HCT116 (cell line): ENCODE data around the gene MRPL21. TPM values are rescaled to one million over a fixed set of nuclear protein-coding genes. Genes with fewer than 3 reads are reported as not detected.

Experiments used
- ATAC-seq: fragments of 200-7000 bp; cut with Tn5 transposase; 2 replicates; pipeline ENCODE4 v1.9.1; 2020; ENCODE audit warnings: mild to moderate bottlenecking, moderate library complexity
- BruUV-seq: library from RNA; stranded (reverse); fragments of 400-500 nt; replicated peaks from 2 replicates; lab custom pipeline; 2021; lab: Mats Ljungman, UMichigan
- CTCF ChIA-PET: fragments of 300-600 bp; sonication (Branson Sonifier 250); formaldehyde crosslinking; loops from one replicate; lab custom pipeline; 2021; ENCODE audit warnings: antibody characterized with exemption; lab: Charles Lee
- POLR2A ChIA-PET: fragments of 300-600, 350-600 bp; sonication (Branson Sonifier 250); formaldehyde crosslinking; loops from one replicate; lab custom pipeline; 2021; ENCODE audit warnings: antibody characterized with exemption; lab: Charles Lee
- RAD21 ChIA-PET, 2 experiments: fragments of 300-600 bp; sonication (Branson Sonifier 250); formaldehyde crosslinking; loops; one replicate each; lab custom pipeline; 2023; ENCODE audit warnings: low total read pairs in 2 of 2; ENCODE audit not compliant: uncharacterized antibody in 2 of 2, unreplicated experiment in 2 of 2, low non-redundant PET in 1 of 2; lab: Charles Lee
- DNase-seq: peaks from one replicate; pipeline ENCODE4 v3.0.0-alpha.2; 2010; ENCODE audit warnings: low read depth, low spot score
- H2AFZ ChIP-seq: fragments of 200-600 bp; shearing (Covaris generic), sonication (generic); 2 replicates; pipeline ENCODE4 v1.6.1; 2017; ENCODE audit warnings: low read depth, mixed run types, mixed read lengths, antibody characterized with exemption, low read length; ENCODE audit not compliant: poor library complexity, severe bottlenecking
- H3K27ac ChIP-seq: 2 replicates; pipeline ENCODE4 v1.5.1; 2012; ENCODE audit warnings: low read depth, low read length
- H3K27me3 ChIP-seq: fragments of 200-600 bp; sonication (generic); 2 replicates; pipeline ENCODE4 v1.6.1; 2016; ENCODE audit warnings: mixed run types, low read length, mixed read lengths; ENCODE audit not compliant: insufficient read depth
- H3K36me3 ChIP-seq, 2 experiments: fragments of 200-500 bp in 1 of 2; fragments of 200-600 bp in 1 of 2; sonication (Bioruptor generic) in 1 of 2; sonication (generic) in 1 of 2; 2 replicates each; pipeline versions ENCODE4 v1.5.1 to v1.6.1; 2014 to 2016; ENCODE audit warnings: low read length in 2 of 2, inconsistent platforms in 1 of 2, mixed read lengths in 1 of 2, mixed run types in 1 of 2; ENCODE audit not compliant: insufficient read depth in 2 of 2, control insufficient read depth in 1 of 2
- H3K4me1 ChIP-seq, 2 experiments: fragments of 200-600 bp in 1 of 2; sonication (generic) in 1 of 2; 2 replicates each; pipeline versions ENCODE4 v1.5.1 to v1.6.1; 2012 to 2017; ENCODE audit warnings: low read length in 2 of 2, inconsistent platforms in 1 of 2, mild to moderate bottlenecking in 1 of 2, mixed read lengths in 1 of 2, mixed run types in 1 of 2, moderate library complexity in 1 of 2; ENCODE audit not compliant: insufficient read depth in 2 of 2, control insufficient read depth in 1 of 2
- H3K4me2 ChIP-seq: fragments of 200-600 bp; sonication (generic); 2 replicates; pipeline ENCODE4 v1.6.1; 2017; ENCODE audit warnings: mixed run types, low read length, mixed read lengths
- H3K4me3 ChIP-seq, 2 experiments: fragments of 200-600 bp in 1 of 2; sonication (generic) in 1 of 2; replicated peaks in 1 of 2; 2 replicates each; pipeline ENCODE4 v1.5.1; 2011 to 2016; ENCODE audit warnings: low read length in 2 of 2, control low read depth in 1 of 2, low read depth in 1 of 2, mild to moderate bottlenecking in 1 of 2, mixed read lengths in 1 of 2, mixed run types in 1 of 2
- H3K79me2 ChIP-seq: fragments of 200-600 bp; sonication (generic); 2 replicates; pipeline ENCODE4 v1.6.1; 2017; ENCODE audit warnings: mild to moderate bottlenecking, mixed run types, low read length, moderate library complexity, mixed read lengths; ENCODE audit not compliant: insufficient read depth
- H3K9ac ChIP-seq: fragments of 200-600 bp; sonication (generic); 2 replicates; pipeline ENCODE4 v1.6.1; 2016; ENCODE audit warnings: low read length, mixed read lengths
- H3K9me2 ChIP-seq: fragments of 200-600 bp; sonication (generic), shearing (Covaris generic); 2 replicates; pipeline ENCODE4 v1.6.1; 2017; ENCODE audit warnings: mixed run types, mild to moderate bottlenecking, moderate library complexity; ENCODE audit not compliant: insufficient read depth
- H3K9me3 ChIP-seq, 2 experiments: fragments of 200-500 bp in 1 of 2; fragments of 200-600 bp in 1 of 2; sonication (Bioruptor generic) in 1 of 2; sonication (generic) in 1 of 2; 2 replicates each; pipeline ENCODE4 v1.6.1; 2014 to 2017; ENCODE audit warnings: low read length in 2 of 2, mixed read lengths in 2 of 2, inconsistent platforms in 1 of 2, low read depth in 1 of 2, mild to moderate bottlenecking in 1 of 2, mixed run types in 1 of 2, moderate library complexity in 1 of 2; ENCODE audit not compliant: control insufficient read depth in 1 of 2, insufficient read depth in 1 of 2
- H4K20me1 ChIP-seq: fragments of 200-600 bp; sonication (generic), shearing (Covaris generic); 2 replicates; pipeline ENCODE4 v1.6.1; 2017; ENCODE audit warnings: mixed run types, mild to moderate bottlenecking, moderate library complexity; ENCODE audit not compliant: insufficient read depth
- CBX3 ChIP-seq: IDR thresholded peaks from 2 replicates; pipeline ENCODE4 v1.6.1; 2012; ENCODE audit warnings: low read depth
- EZH2phosphoT487 ChIP-seq: fragments of 200-600 bp; IDR thresholded peaks from 2 replicates; pipeline ENCODE4 v1.6.1; 2018; ENCODE audit warnings: antibody characterized with exemption, borderline replicate concordance
- JUND ChIP-seq: IDR thresholded peaks from 2 replicates; pipeline ENCODE4 v1.6.1; 2012
- POLR2A ChIP-seq: IDR thresholded peaks from 2 replicates; pipeline ENCODE4 v1.7.0; 2011; ENCODE audit warnings: borderline replicate concordance; ENCODE audit not compliant: insufficient read depth, insufficient read length; ENCODE audit errors: extremely low read depth
- RAD21 ChIP-seq: IDR thresholded peaks from 2 replicates; pipeline ENCODE4 v1.6.1; 2012; ENCODE audit warnings: low read depth, mild to moderate bottlenecking
- SRF ChIP-seq: IDR thresholded peaks from 2 replicates; pipeline ENCODE4 v1.6.1; 2012; ENCODE audit warnings: low read depth
- ZFX ChIP-seq: fragments of 450-650 bp; IDR thresholded peaks from 2 replicates; pipeline ENCODE4 v1.6.1; 2017
- ZNF274 ChIP-seq: fragments of 200-500 bp; sonication (Bioruptor generic); IDR thresholded peaks from 2 replicates; pipeline ENCODE4 v1.6.1; 2014; ENCODE audit warnings: mild to moderate bottlenecking, low read depth, low read length, inconsistent platforms
- intact Hi-C: fragments of 100-400 bp; cut with micrococcal nuclease; formaldehyde crosslinking; loops from 2 replicates; pipeline ENCODE4 v1.10.0; 2022
- total RNA-seq: library from RNA; stranded (reverse); gene quantifications from one replicate; pipeline ENCODE4 v1.2.1, GENCODE V29; 2021; ENCODE audit not compliant: unreplicated experiment
- TF ChIP-seq, protein P1 (sequence below): IDR thresholded peaks from 2 replicates; pipeline ENCODE4 v1.6.1; 2012

The MRPL21 gene
- total RNA-seq, 1 experiment from 2014 or later, result 90.2 TPM

DNA sequence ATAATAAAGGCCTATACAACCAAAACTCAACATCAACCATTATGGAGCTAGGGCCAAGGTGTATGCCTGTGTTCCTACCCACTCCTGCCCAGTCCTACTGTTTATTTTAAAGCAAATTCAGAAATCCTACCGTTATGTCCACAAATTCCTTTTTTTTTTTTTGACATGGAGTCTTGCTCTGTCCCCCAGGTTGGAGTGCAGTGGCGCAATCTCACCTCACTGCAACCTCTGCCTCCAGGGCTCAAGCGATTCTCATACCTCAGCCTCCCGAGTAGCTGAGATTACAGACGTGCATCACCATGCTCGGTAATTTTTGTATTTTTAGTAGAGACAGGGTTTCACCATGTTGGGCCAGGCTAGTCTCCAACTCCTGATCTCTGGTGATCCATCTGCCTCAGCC is 58.8 kb downstream of the MRPL21 start:
- no peak for ATAC-seq
- Histone ChIP-seq H3K27me3 (no peaks in the 10 kb centered on the region), H3K9ac (no peak overlapping the region), H4K20me1 (no peaks in the 10 kb centered on the region), H3K79me2 (peaks cover 9% of the 10 kb centered on the region), H3K27ac (no peak overlapping the region), H3K4me1 (peaks cover 17 to 31% of the 10 kb centered on the region in 2 experiments), H3K9me2 (no peaks in the 10 kb centered on the region), H3K9me3 (no peaks in the 10 kb centered on the region), H2AFZ (no peak overlapping the region), H3K4me2 (no peak overlapping the region; the same call in 1 of the 2 replicates), H3K4me3 (no peak overlapping the region), H3K36me3 (no peaks in the 10 kb centered on the region)
- ChIA-PET CTCF (interaction anchor here (1.4 to 2.3 kb wide), 4 partner anchors 9 to 212 kb away, joined by 3 to 13 read pairs (median 7); no protein-coding TSS in a partner anchor), POLR2A (no interaction called here), RAD21 (interaction anchor here in 1 of 2 experiments (1.3 kb wide), 1 partner anchor 261 kb away, joined by 3 read pairs; no protein-coding TSS in a partner anchor)
- no peak for DNase-seq
- intact Hi-C loops, result loop anchor here (2.0 kb wide), 1 partner anchor 212 kb away; no protein-coding TSS in a partner anchor
- TF ChIP-seq RAD21 (no peak), SRF (no peak), EZH2phosphoT487 (no peak), JUND (no peak), CBX3 (no peak), ZNF274 (no peak)
- TF ChIP-seq, protein P1, sequence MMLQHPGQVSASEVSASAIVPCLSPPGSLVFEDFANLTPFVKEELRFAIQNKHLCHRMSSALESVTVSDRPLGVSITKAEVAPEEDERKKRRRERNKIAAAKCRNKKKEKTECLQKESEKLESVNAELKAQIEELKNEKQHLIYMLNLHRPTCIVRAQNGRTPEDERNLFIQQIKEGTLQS, result no peak
- BruUV-seq, result no TSS peak

DNA sequence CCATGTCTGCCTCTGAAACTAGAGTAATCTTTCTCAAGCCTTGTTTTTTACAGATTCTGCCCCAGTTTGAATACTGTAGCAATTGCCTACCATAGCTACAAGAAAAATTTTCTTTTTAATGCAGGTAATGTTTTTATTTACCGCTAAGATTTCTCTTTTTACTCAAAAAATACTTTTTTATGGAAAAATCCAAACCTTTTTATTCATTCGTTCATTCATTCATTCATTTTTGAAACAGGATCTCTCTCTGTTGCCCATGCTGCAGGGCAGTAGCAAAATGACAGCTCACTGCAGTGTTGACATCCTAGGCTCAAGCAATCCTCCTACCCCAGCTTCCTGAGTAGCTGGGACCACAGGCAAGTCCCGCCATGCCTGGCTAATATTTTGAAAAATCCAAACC is 59.3 kb downstream of the MRPL21 start:
- Histone ChIP-seq H3K79me2 (peaks cover 10% of the 10 kb centered on the region), H3K4me3 (peak overlapping the region; percentile 41 to 55), H3K27ac (peak overlapping the region; percentile 27), H3K9me3 (no peaks in the 10 kb centered on the region), H3K36me3 (no peaks in the 10 kb centered on the region), H3K4me2 (peak overlapping the region; percentile 75), H3K9ac (peak overlapping the region; percentile 45), H3K27me3 (no peaks in the 10 kb centered on the region), H3K4me1 (peaks cover 21 to 35% of the 10 kb centered on the region in 2 experiments), H2AFZ (peak overlapping the region; percentile 11), H3K9me2 (no peaks in the 10 kb centered on the region), H4K20me1 (no peaks in the 10 kb centered on the region)
- ChIA-PET RAD21 (interaction anchor here in 1 of 2 experiments (1.3 kb wide), 1 partner anchor 261 kb away, joined by 3 read pairs; no protein-coding TSS in a partner anchor), POLR2A (no interaction called here), CTCF (interaction anchor here (1.2 to 2.3 kb wide), 5 partner anchors 9 to 234 kb away, joined by 3 to 13 read pairs (median 7); no protein-coding TSS in a partner anchor)
- intact Hi-C loops, result loop anchor here (2.0 kb wide), 1 partner anchor 212 kb away; no protein-coding TSS in a partner anchor
- ATAC-seq (no peak), DNase-seq (no peak)
- no peak for TF ChIP-seq RAD21
- TF ChIP-seq, protein P1, result no peak
- TF ChIP-seq ZFX, result peak; percentile 6; the same call in 1 of the 2 replicates
- no peak for TF ChIP-seq POLR2A
- no TSS peak for BruUV-seq
